Psoas muscle (tissue), 8 donors: ENCODE data around the gene ZNF532. TPM values are rescaled to one million over a fixed set of nuclear protein-coding genes. Genes with fewer than 3 reads are reported as not detected.

ENCODE experiments used
- ATAC-seq, 4 donors: fragments of 200-7000 bp; cut with Tn5 transposase; one replicate each; pipeline ENCODE4 v1.9.1; 2020; ENCODE audit warnings: moderate library complexity in 3 of 4, mild to moderate bottlenecking in 2 of 4
- DNase-seq, 2 donors: peaks; one replicate each; pipeline ENCODE4 v3.0.0-alpha.2; 2020
- H3K27ac ChIP-seq: fragments of 200-600 bp; one replicate; pipeline ENCODE4 v1.8.0; 2022
- H3K27me3 ChIP-seq, 3 donors: fragments of 200-600 bp in 1 of 3; one replicate each; pipeline versions ENCODE4 v1.6.1 to v1.8.0; 2013 to 2022; ENCODE audit warnings: low read length in 2 of 3, mild to moderate bottlenecking in 2 of 3, moderate library complexity in 1 of 3; ENCODE audit not compliant: insufficient read depth in 3 of 3
- H3K36me3 ChIP-seq, 2 donors: fragments of 200-600 bp in 1 of 2; one replicate each; pipeline versions ENCODE4 v1.6.1 to v1.8.0; 2013 to 2022; ENCODE audit warnings: low read depth in 1 of 2, mild to moderate bottlenecking in 1 of 2, moderate library complexity in 1 of 2; ENCODE audit not compliant: insufficient read depth in 1 of 2
- H3K4me1 ChIP-seq: fragments of 200-600 bp; one replicate; pipeline ENCODE4 v1.8.0; 2022
- H3K4me3 ChIP-seq: fragments of 200-600 bp; one replicate; pipeline ENCODE4 v1.8.0; 2022; ENCODE audit warnings: mild to moderate bottlenecking
- H3K9me3 ChIP-seq: fragments of 200-600 bp; one replicate; pipeline ENCODE4 v1.8.0; 2022
- WGBS, 3 donors: extraction: QIAGEN DNeasy Blood & Tissue Kit; methylation state at CpG; one replicate each; pipeline versions ENCODE4 v1.1.6 to v1.1.7; 2013; 5-methylcytosine and 5-hydroxymethylcytosine counted together
- intact Hi-C, 2 donors: fragments of 100-400 bp; cut with DNase I; formaldehyde crosslinking; loops; one replicate each; pipeline versions ENCODE4 v1.11.0 to v1.14.2; 2022
- polyA plus RNA-seq, 3 donors: library from polyadenylated mRNA; stranded (reverse); fragments of 200-250 nt; gene quantifications; one replicate each; pipeline ENCODE4 v1.2.3, GENCODE V29; 2013
- total RNA-seq, 4 donors: library from RNA; stranded (reverse); fragmentation: NEBNext Ultra II Directional in 2 of 4; extraction: Animal tissue kit (Norgen Biotek cat#: 25700) in 2 of 4; gene quantifications; one replicate each; pipeline versions ENCODE4 v1.2.1 to v1.2.4, GENCODE V29; 2021 to 2023
- TF ChIP-seq, protein P1 (sequence below): fragments of 200-600 bp; IDR thresholded peaks from one replicate; pipeline ENCODE4 v1.8.0; 2022; ENCODE audit warnings: antibody characterized with exemption
- donor health status: healthy with polysubstance abuse.
- donor health status: DM: no; HTN: no; CAD: no; lungs with moderate emphysema.
- donor health status: Bipolar disorder and iron deficiency.
- donor health status: healthy.
- donor health status: DM: yes; HTN: yes; CAD: no.
- donor health status: DM: no; HTN: no; CAD: no.
- donor health status: DM: no; HTN: no; CAD: no.
- donor health status: DM: yes; HTN: yes; CAD: no.

Gene ZNF532
- total and polyA plus RNA-seq, 7 donors = 13.6 to 105 (median 68.8) TPM

DNA sequence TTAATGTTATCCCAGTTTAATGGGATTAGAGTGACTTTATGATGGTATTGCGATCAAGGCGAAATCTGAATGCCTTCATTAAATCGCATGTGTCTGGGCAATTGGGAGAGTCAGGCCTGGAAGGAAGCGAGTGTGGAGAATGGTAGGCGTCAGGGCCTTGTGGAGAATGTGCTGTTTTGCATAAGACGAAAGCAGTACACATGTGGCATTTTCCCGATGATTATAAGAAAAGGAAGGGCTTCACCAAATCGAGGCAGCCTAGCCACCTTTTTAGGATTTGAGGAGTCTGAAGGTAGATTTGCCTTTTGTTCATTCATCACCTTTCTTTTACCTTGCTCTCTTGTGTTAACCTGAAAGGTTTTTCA lies 1.0 kb downstream of the ZNF532 start:
- DNase-seq (no peak), ATAC-seq (no peak)
- Histone ChIP-seq H3K4me1 (peaks cover 69% of the 10 kb centered on the region), H3K27ac (peak overlapping the region; percentile 99), H3K9me3 (no peaks in the 10 kb centered on the region), H3K4me3 (peak overlapping the region; percentile 73), H3K27me3 (no peaks in the 10 kb centered on the region), H3K36me3 (peaks cover 2 to 38% of the 10 kb centered on the region in 2 donors)
- TF ChIP-seq, protein P1, sequence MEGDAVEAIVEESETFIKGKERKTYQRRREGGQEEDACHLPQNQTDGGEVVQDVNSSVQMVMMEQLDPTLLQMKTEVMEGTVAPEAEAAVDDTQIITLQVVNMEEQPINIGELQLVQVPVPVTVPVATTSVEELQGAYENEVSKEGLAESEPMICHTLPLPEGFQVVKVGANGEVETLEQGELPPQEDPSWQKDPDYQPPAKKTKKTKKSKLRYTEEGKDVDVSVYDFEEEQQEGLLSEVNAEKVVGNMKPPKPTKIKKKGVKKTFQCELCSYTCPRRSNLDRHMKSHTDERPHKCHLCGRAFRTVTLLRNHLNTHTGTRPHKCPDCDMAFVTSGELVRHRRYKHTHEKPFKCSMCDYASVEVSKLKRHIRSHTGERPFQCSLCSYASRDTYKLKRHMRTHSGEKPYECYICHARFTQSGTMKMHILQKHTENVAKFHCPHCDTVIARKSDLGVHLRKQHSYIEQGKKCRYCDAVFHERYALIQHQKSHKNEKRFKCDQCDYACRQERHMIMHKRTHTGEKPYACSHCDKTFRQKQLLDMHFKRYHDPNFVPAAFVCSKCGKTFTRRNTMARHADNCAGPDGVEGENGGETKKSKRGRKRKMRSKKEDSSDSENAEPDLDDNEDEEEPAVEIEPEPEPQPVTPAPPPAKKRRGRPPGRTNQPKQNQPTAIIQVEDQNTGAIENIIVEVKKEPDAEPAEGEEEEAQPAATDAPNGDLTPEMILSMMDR = no peak
- WGBS, 3 donors = 77 to 84% (median 83%) methylated on average over 8 of the region's 8 CpGs
- intact Hi-C loops = loop anchor here in 1 of 2 donors (5.0 kb wide), 3 partner anchors 37 to 83 kb away; no protein-coding TSS in a partner anchor

DNA sequence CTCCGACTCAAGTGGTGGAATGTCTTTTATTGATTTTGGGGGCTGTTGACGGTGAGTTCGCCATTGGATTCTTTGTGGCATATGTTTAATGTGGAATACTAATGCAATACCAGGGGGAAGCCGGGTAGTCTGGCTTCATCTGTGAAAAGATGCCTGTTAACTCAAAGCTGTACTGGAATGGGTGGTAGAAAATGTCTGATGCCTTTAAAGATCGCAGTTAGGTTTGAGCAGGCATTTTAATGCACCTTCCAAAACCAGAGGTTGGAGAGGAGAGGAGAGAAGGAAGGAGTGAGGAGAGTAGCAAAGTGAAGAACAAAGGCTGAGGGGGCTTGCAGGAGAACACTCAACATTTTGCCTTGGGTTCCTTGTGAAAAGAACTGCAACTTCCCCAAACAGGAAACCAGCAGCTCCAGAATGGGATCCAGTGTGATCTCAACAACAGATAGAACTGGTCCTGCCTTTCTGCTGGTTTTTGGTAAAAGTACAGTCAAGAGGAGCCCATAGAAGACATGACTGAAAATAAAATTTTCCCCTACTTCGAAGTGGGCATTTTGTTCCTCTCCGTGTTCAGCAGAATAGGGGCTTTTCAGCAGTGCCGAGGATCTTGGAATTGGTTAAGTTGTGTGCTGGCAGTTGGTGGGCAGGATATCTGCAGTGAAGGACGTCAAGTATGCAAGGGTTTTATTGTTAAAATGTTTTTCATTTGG lies 1.5 kb downstream of the ZNF532 start:
- Histone ChIP-seq H3K4me1 (peaks cover 65% of the 10 kb centered on the region), H3K4me3 (peak overlapping the region; percentile 73), H3K36me3 (peaks cover 2 to 39% of the 10 kb centered on the region in 2 donors), H3K27ac (peak overlapping the region; percentile 99), H3K9me3 (no peaks in the 10 kb centered on the region), H3K27me3 (no peaks in the 10 kb centered on the region)
- TF ChIP-seq, protein P1 = no peak
- no peak for ATAC-seq
- intact Hi-C loops = loop anchor here in 1 of 2 donors (5.0 kb wide), 3 partner anchors 36 to 84 kb away; no protein-coding TSS in a partner anchor
- WGBS, 3 donors = 69 to 73% (median 71%) methylated on average over 9 of the region's 9 CpGs
- DNase-seq = no peak

DNA sequence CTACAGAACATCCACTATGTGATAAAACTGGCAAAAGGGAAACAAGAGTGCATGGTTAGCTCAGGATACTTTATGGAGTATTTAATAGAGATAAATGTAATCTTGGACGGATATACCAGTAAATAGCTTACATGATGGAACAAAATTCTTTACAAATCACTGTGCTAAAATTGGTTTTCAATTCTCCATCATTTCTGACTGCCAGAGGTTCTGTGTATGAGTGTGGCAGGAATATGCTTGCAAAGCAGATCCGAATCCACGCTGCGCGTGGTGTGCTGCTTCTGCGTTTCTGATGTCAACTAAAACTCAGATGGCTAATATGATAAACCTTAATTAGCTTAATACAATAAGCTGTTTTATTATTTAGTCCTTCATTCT lies 2.1 kb downstream of the ZNF532 start:
- DNase-seq = no peak
- H3K4me1 ChIP-seq = peaks cover 64% of the 10 kb centered on the region
- WGBS, 3 donors = 61 to 90% (median 62%) methylated on average over 6 of the region's 6 CpGs

DNA sequence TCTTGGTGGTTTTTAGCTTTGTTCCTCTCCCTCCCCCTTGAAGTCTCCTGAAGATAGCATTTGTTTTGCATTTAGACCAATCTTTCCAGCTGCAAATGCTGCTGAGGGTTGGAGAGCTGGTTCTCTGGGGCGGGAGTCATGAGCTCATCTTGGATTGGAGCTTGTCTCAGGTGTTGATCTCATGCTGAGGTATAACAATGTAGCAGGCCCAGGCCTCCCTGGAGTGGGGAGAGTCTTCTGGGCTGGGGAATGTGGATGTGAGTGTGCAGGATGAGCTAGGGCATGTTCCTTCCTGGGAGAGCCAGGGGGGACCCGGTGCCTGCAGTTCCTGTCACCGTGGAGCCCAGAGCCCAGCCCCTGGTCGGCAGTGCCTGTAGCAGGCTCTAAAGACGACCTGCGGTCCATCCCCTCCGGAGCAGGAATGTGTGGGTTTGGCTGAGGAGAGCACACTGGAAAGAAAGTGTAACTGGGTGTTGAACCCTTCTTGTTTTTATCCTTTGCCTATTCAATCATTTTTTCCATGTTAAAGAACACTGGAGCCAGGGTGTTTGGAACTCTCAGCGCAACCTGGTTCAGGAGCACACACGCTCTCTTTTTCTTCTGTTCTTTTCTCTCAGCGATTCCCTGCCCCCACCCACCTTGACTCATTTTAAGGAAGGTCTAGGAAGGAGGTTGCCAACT lies 2.7 kb downstream of the ZNF532 start:
- 47 to 64% (median 49%) methylated on average over 10 of the region's 10 CpGs for WGBS, 3 donors
- H3K27ac ChIP-seq = peak overlapping the region; percentile 99
- H3K4me1 ChIP-seq = peaks cover 57% of the 10 kb centered on the region
- H3K36me3 ChIP-seq = peaks cover 2 to 44% of the 10 kb centered on the region in 2 donors
- intact Hi-C loops = loop anchor here in 1 of 2 donors (5.0 kb wide), 3 partner anchors 35 to 85 kb away; no protein-coding TSS in a partner anchor
- ATAC-seq = peak in 3 of 4 donors; percentile 3 to 11 (median 4)
- H3K4me3 ChIP-seq = peak overlapping the region; percentile 73
- H3K9me3 ChIP-seq = no peaks in the 10 kb centered on the region
- DNase-seq = no peak
- TF ChIP-seq, protein P1 = no peak
- H3K27me3 ChIP-seq = no peaks in the 10 kb centered on the region

More for the DNA sequence above, 2.1 kb downstream of the ZNF532 start:
- Histone ChIP-seq H3K27me3 (no peaks in the 10 kb centered on the region), H3K27ac (peak overlapping the region; percentile 99), H3K4me3 (peak overlapping the region; percentile 73), H3K9me3 (no peaks in the 10 kb centered on the region), H3K36me3 (peaks cover 2 to 44% of the 10 kb centered on the region in 2 donors)
- TF ChIP-seq, protein P1 = no peak
- intact Hi-C loops = loop anchor here in 1 of 2 donors (5.0 kb wide), 3 partner anchors 36 to 84 kb away; no protein-coding TSS in a partner anchor
- no peak for ATAC-seq
